Activated T-cell treated with anti-CD3 and anti-CD28 coated beads, Interleukin-2, amount 50 U/mL, for 4 hours (primary cell): Measurements from ENCODE around the gene NEB. TPM values are rescaled to one million over a fixed set of nuclear protein-coding genes. Genes with fewer than 3 reads are reported as not detected.

ENCODE experiments used
- ATAC-seq, 2 donors: fragments of 200-7000 bp; cut with Tn5 transposase; one replicate each; pipeline ENCODE4 v1.10.0; 2021
- DNase-seq: peaks from one replicate; pipeline ENCODE4 v3.0.0-alpha.2; 2020
- H3K27me3 Mint-ChIP-seq: one replicate; pipeline ENCODE4 v1.8.0; 2021; ENCODE audit warnings: low read depth, mixed read lengths
- H3K36me3 Mint-ChIP-seq: one replicate; pipeline ENCODE4 v1.8.0; 2022; ENCODE audit warnings: mixed read lengths; ENCODE audit not compliant: insufficient read depth
- H3K4me1 Mint-ChIP-seq: one replicate; pipeline ENCODE4 v1.8.0; 2021; ENCODE audit warnings: low read depth, mixed read lengths
- H3K4me3 Mint-ChIP-seq: one replicate; pipeline ENCODE4 v1.8.0; 2021; ENCODE audit warnings: mild to moderate bottlenecking, moderate library complexity, mixed read lengths
- H3K9me3 Mint-ChIP-seq: one replicate; pipeline ENCODE4 v1.8.0; 2021; ENCODE audit warnings: mixed read lengths
- total RNA-seq, 3 donors: library from RNA; stranded (reverse); gene quantifications; one replicate each; pipeline ENCODE4 v1.2.1, GENCODE V29; 2021

NEB gene
- total RNA-seq, 3 donors from 2014 or later = 0.25 to 0.50 (median 0.46) TPM

DNA sequence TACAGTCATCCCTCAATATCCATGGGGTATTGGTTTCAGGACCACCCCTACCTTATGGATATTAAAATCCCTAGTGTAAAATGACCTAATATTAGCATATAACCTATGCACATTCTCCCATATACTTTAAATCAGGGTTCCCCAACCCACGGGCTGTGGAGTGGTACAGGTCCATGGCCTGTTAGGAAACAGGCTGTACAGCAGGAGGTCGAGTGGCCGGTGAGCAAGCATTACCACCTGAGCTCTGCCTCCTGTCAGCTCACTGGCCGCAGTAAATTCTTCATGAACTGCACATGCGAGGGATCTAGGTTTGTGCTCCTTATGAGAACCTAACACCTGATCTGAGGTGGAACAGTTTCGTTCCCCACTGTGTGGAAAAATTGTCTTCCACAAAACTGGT, 250.7 kb downstream of the NEB start:
- ATAC-seq (no peak), DNase-seq (no peak)
- Mint-ChIP-seq H3K4me3 (no peak overlapping the region), H3K9me3 (no peaks in the 10 kb centered on the region), H3K27me3 (no peaks in the 10 kb centered on the region), H3K36me3 (peaks cover 49% of the 10 kb centered on the region), H3K4me1 (peaks cover 21% of the 10 kb centered on the region)

DNA sequence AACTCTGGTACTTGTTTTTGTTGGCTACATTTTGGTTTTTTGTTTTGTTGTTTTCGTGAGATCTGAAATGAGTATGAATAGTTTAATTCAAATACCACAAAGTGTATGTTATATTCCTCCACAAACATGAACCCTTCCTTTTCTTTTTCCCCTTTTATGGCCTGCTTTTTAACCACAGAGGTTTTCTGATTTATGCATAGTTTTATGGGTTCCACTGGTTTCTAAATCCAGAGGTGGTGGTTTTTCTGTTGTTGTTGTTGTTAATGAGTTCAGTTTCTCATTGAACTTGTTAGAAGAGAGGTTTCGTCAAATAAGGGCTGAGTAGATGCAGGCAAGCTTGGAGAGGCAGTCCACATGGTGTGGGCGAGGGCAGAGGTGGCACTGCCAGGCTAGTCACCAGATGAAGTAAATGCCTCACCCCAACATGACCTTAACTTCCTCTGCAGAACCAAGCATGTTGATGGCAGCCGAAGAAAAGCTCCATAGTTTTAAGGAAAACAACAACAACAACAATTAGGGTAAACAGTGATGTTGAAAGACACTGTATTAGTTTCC, 252.0 kb downstream of the NEB start:
- peaks cover 21% of the 10 kb centered on the region for H3K4me1 Mint-ChIP-seq
- peaks cover 51% of the 10 kb centered on the region for H3K36me3 Mint-ChIP-seq
- DNase-seq (no peak), ATAC-seq (peak; percentile 48 to 63)
- H3K27me3 Mint-ChIP-seq = no peaks in the 10 kb centered on the region
- no peaks in the 10 kb centered on the region for H3K9me3 Mint-ChIP-seq
- no peak overlapping the region for H3K4me3 Mint-ChIP-seq

DNA sequence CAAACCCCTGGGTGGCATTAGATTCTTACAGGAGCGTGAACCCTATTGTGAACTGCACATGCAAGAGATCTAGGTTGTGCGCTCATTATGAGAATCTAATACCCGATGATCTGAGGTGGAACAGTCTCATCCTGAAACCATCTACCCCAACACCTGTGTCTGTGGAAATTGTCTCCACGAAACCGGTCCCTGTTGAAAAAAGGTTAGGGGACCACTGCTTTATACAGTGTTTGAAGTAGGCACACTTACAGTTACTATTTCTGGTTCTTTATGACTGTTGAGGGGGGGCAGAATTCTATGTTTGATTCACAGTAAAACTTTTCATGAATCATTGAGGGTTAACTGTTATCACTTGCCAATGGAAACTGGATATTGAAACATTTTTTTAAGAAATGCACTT, 252.5 kb downstream of the NEB start:
- ATAC-seq (peak; percentile 82 to 89), DNase-seq (no peak)
- peaks cover 54% of the 10 kb centered on the region for H3K36me3 Mint-ChIP-seq
- peaks cover 21% of the 10 kb centered on the region for H3K4me1 Mint-ChIP-seq
- H3K4me3 Mint-ChIP-seq = no peak overlapping the region
- H3K9me3 Mint-ChIP-seq = no peaks in the 10 kb centered on the region
- H3K27me3 Mint-ChIP-seq = no peaks in the 10 kb centered on the region

DNA sequence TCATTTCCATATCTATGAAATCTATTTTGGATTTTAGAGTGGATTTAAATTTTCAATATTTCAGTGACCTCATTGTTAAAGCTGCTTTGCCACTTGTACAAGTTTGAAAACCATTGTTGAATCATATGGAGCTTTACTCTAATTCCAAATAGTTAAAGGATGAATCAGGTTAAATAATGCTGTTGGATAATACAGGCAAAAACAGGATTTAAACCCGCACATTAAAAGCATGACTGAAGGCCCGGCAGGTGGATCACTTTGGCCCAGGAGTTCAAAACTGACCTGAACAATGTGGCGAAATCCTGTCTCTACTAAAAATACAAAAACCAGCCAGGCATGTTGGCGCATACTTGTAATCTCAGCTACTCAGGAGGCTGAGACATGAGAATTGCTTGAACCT, 256.3 kb downstream of the NEB start:
- ATAC-seq (no peak), DNase-seq (no peak)
- Mint-ChIP-seq H3K27me3 (no peaks in the 10 kb centered on the region), H3K36me3 (peaks cover 41% of the 10 kb centered on the region), H3K9me3 (no peaks in the 10 kb centered on the region), H3K4me3 (no peak overlapping the region), H3K4me1 (peaks cover 14% of the 10 kb centered on the region)

DNA sequence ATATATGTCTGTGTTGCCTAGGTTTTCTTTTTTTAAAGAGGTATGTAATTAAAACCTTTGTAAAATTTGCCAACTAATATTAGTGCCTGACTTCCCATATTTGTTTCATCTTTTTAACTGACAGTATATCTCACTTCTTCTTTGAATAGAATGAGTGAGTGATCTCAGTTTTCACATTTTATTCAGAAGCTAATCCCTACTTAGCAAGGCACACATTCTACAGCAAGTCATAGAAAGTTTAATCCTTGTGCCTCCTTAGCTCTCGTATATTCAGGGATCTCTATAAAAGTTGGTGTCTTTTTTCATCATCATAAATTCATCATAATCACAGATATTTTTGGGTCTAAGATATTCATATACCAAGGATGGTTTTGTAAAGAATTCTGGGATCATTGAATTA, 258.0 kb downstream of the NEB start:
- no peak for DNase-seq
- Mint-ChIP-seq H3K36me3 (peaks cover 40% of the 10 kb centered on the region), H3K9me3 (no peaks in the 10 kb centered on the region), H3K4me1 (peaks cover 4% of the 10 kb centered on the region), H3K27me3 (no peaks in the 10 kb centered on the region), H3K4me3 (no peak overlapping the region)
- ATAC-seq = no peak

DNA sequence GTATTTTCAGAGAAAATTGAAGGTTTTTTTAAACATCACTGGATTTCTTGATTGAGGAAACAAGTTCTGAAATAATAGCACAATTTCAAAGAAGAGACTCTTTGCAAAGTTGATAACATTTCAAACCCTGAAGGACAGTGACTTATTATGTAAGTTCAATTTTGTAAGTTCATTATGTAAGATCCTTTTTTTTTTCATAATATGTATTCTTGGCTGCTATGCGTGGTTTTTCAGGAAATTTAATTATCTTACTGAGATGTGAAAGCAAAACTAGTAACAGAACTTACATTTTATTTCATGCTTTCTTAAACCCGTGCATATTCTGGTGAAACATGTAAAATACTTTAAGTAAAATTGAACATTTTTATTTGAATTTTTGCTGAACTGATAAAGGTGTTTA, 259.2 kb downstream of the NEB start:
- H3K9me3 Mint-ChIP-seq = no peaks in the 10 kb centered on the region
- H3K27me3 Mint-ChIP-seq = no peaks in the 10 kb centered on the region
- ATAC-seq (no peak), DNase-seq (no peak)
- H3K4me1 Mint-ChIP-seq = no peaks in the 10 kb centered on the region
- peaks cover 41% of the 10 kb centered on the region for H3K36me3 Mint-ChIP-seq
- H3K4me3 Mint-ChIP-seq = no peak overlapping the region

DNA sequence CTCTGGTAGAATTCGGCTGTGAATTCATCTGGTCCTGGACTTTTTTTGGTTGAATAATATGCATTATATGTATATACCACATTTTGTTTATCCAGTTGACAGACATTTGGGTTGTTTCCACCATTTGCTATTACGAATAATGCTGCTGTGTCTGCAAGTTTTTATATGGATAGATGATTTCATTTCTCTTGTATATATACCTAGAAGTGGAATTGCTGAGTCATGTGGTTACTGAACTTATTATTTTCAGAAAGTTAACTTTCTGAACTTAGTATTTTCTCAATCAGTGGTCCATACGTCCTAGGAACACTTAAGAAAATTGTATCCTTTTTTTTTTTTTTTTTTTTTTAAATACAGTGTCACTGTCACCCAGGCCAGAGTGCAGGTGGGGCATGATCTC, 261.3 kb downstream of the NEB start:
- ATAC-seq = no peak
- H3K27me3 Mint-ChIP-seq = no peaks in the 10 kb centered on the region
- no peak overlapping the region for H3K4me3 Mint-ChIP-seq
- H3K4me1 Mint-ChIP-seq = no peaks in the 10 kb centered on the region
- no peaks in the 10 kb centered on the region for H3K9me3 Mint-ChIP-seq
- H3K36me3 Mint-ChIP-seq = peaks cover 51% of the 10 kb centered on the region
- DNase-seq = no peak

DNA sequence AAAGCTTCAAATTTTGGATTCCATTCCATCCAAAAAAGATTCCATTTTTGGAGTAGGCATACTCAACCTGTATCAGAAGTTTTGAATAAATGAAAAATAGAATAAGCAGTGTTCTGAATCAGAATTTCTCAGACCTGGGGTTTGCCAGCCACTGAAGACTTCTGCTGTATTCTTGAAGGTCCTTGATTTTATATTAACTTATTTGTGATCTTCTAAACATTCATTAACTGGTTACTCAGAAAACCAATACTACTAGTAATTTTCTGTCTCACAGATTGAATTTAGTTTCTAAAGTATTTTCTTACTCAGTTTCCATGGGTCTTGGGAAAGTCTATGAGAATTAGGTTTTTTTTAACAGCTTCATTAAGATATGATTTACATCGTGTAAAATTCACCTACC, 263.7 kb downstream of the NEB start:
- ATAC-seq = no peak
- peaks cover 56% of the 10 kb centered on the region for H3K36me3 Mint-ChIP-seq
- no peak for DNase-seq
- no peak overlapping the region for H3K4me3 Mint-ChIP-seq
- no peaks in the 10 kb centered on the region for H3K9me3 Mint-ChIP-seq
- no peaks in the 10 kb centered on the region for H3K27me3 Mint-ChIP-seq
- no peaks in the 10 kb centered on the region for H3K4me1 Mint-ChIP-seq

DNA sequence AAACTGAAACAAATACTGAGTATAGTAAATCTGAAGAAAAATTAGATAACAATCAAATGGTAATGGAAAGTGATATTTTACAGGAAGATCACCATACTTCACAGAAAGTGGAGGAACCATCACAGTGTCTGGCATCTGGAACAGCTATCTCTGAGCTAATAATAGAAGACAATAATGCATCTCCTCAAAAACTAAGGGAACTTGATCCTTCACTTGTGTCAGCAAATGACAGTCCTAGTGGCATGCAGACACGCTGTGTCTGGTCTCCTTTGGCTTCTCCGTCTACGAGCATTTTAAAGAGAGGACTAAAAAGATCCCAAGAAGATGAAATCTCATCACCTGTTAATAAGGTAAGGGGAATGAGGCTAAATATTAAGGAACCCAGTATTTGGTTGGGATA, 268.5 kb downstream of the NEB start:
- ATAC-seq = no peak
- Mint-ChIP-seq H3K27me3 (no peaks in the 10 kb centered on the region), H3K36me3 (peaks cover 75% of the 10 kb centered on the region), H3K4me3 (no peak overlapping the region), H3K4me1 (no peaks in the 10 kb centered on the region), H3K9me3 (no peaks in the 10 kb centered on the region)
- DNase-seq = no peak

DNA sequence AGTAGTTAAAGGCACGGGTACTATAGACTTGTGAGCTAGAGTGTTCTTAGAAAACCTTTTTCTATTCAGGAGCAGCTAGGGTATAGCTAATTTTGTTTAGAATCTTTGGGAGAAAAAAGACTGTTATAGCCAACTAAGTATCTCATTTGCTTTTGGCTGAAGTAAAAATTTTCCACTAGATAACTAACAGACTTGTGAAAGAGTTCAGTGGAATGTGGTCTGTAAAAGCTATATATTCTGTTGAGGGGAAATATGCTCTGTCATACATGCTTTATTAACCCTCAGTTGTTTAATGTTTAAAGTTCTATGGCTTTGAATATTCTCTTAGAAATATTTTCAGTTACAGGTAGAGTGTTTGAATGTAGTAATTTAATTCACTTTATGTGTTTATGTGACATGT, 274.9 kb downstream of the NEB start:
- Mint-ChIP-seq H3K4me1 (no peaks in the 10 kb centered on the region), H3K27me3 (no peaks in the 10 kb centered on the region), H3K4me3 (no peak overlapping the region), H3K9me3 (no peaks in the 10 kb centered on the region), H3K36me3 (peaks cover 59% of the 10 kb centered on the region)
- DNase-seq = no peak
- no peak for ATAC-seq

DNA sequence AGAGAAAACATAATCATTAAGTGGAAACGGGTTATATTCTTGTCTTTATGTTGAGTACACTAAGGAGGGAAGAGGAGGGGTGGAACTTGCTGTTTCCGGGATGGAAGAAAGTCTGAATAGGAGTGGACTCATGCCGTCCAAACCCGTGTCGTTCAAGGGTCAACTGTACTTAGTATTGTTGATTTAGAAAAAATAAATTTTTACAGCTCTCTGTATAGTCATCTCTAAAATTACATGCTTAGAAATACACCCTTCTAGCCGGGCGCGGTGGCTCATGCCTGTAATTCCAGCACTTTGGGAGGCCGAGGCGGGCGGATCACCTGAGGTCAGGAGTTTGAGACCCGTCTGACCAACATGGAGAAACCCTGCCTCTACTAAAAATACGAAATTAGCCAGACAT, 295.1 kb downstream of the NEB start:
- no peak for ATAC-seq
- Mint-ChIP-seq H3K27me3 (no peaks in the 10 kb centered on the region), H3K4me3 (no peak overlapping the region), H3K9me3 (no peaks in the 10 kb centered on the region), H3K4me1 (peaks cover 8% of the 10 kb centered on the region), H3K36me3 (peaks cover 38% of the 10 kb centered on the region)
- no peak for DNase-seq

DNA sequence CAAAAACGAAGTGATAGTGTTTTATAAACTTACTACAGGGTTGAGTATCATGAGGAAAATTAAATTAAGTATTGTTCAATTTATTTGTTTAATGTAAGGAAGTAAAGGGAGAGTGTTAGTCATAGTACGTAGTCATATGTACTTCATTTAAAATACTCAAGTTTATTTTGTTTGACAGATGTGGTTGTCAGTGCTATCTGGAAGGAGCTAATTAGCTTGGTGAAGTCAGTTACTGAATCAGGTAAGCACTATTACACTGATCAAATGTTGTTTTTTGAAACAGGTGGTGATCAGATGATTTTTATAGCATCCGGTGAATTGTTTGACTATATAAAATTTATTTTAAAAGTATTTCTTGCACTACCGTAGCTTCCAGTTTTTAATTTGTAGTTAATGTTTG, 295.8 kb downstream of the NEB start:
- Mint-ChIP-seq H3K4me1 (peaks cover 8% of the 10 kb centered on the region), H3K36me3 (peaks cover 34% of the 10 kb centered on the region), H3K9me3 (no peaks in the 10 kb centered on the region), H3K27me3 (no peaks in the 10 kb centered on the region), H3K4me3 (no peak overlapping the region)
- no peak for DNase-seq
- ATAC-seq = no peak

DNA sequence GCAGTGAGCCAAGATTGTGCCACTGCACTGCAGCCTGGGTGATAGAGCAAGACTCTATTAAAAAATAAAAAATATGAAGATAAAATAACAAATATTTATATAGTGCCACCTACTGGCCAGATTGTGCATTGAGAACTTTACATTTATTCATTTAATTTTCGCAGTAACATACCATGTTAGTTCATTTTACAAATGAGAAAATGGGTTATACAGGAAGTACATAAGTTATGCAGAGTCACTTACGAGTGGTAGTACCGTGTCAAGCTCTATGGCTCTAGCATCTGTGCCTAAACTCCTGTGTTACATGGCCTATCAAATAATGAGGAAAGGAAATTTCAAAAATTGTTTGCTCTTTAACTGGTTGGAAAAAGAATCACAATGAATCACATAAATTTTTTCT, 296.6 kb downstream of the NEB start:
- Mint-ChIP-seq H3K9me3 (no peaks in the 10 kb centered on the region), H3K36me3 (peaks cover 37% of the 10 kb centered on the region), H3K4me3 (no peak overlapping the region), H3K27me3 (no peaks in the 10 kb centered on the region), H3K4me1 (peaks cover 8% of the 10 kb centered on the region)
- DNase-seq = no peak
- ATAC-seq = no peak
